Spleen (tissue), 11 donors: ENCODE measurements around the gene PARD3. TPM values are rescaled to one million over a fixed set of nuclear protein-coding genes. Genes with fewer than 3 reads are reported as not detected.

ENCODE experiments used
- DNase-seq: peaks from one replicate; pipeline ENCODE4 v3.0.0-alpha.2; 2020
- H3K27ac ChIP-seq, 8 donors: fragments of 200-600 bp; sonication (generic) in 7 of 8; 1 replicate in 4 of 8; 2 replicates in 4 of 8; pipeline versions ENCODE4 v1.5.0 to v1.8.0; 2016 to 2021; ENCODE audit warnings: inconsistent platforms in 4 of 8, mild to moderate bottlenecking in 4 of 8, moderate library complexity in 1 of 8
- H3K27me3 ChIP-seq, 7 donors: fragments of 200-600 bp; sonication (generic) in 6 of 7; replicated peaks in 1 of 7; 1 replicate in 4 of 7; 2 replicates in 3 of 7; pipeline versions ENCODE4 v1.5.0 to v1.8.0; 2016 to 2021; ENCODE audit warnings: inconsistent platforms in 3 of 7, mild to moderate bottlenecking in 1 of 7
- H3K36me3 ChIP-seq, 6 donors: fragments of 200-600 bp; sonication (generic) in 5 of 6; 1 replicate in 4 of 6; 2 replicates in 2 of 6; pipeline versions ENCODE4 v1.5.0 to v1.8.0; 2016 to 2021; ENCODE audit warnings: inconsistent platforms in 2 of 6
- H3K4me1 ChIP-seq, 6 donors: fragments of 200-600 bp; sonication (generic) in 5 of 6; 1 replicate in 3 of 6; 2 replicates in 3 of 6; pipeline versions ENCODE4 v1.5.0 to v1.8.0; 2016 to 2021; ENCODE audit warnings: inconsistent platforms in 3 of 6
- H3K4me3 ChIP-seq, 8 donors: fragments of 200-600 bp; sonication (generic) in 7 of 8; 1 replicate in 4 of 8; 2 replicates in 4 of 8; pipeline versions ENCODE4 v1.5.0 to v1.8.0; 2016 to 2021; ENCODE audit warnings: inconsistent platforms in 4 of 8, mild to moderate bottlenecking in 4 of 8, moderate library complexity in 2 of 8
- H3K9me3 ChIP-seq, 8 donors: fragments of 200-600 bp; sonication (generic) in 7 of 8; 1 replicate in 4 of 8; 2 replicates in 4 of 8; pipeline versions ENCODE4 v1.5.0 to v1.8.0; 2016 to 2021; ENCODE audit warnings: inconsistent platforms in 4 of 8
- CTCF ChIP-seq, 11 experiments: fragments of 200-600 bp in 7 of 11; fragments of 450-650 bp in 4 of 11; sonication (generic) in 4 of 11; IDR thresholded peaks in 8 of 11; conservative IDR thresholded peaks in 3 of 11; 1 replicate in 7 of 11; 2 replicates in 4 of 11; pipeline versions ENCODE4 v1.4.0 to v1.8.0; 2016 to 2021; ENCODE audit warnings: antibody characterized with exemption in 11 of 11, inconsistent platforms in 4 of 11, mild to moderate bottlenecking in 1 of 11
- POLR2A ChIP-seq, 3 donors: fragments of 450-650 bp; IDR thresholded peaks; one replicate each; pipeline ENCODE4 v1.5.1; 2017; ENCODE audit warnings: antibody characterized with exemption in 3 of 3, mild to moderate bottlenecking in 1 of 3
- POLR2AphosphoS5 ChIP-seq, 3 donors: sonication (generic); formaldehyde crosslinking; IDR thresholded peaks; one replicate each; pipeline ENCODE4 v1.5.1; 2017; ENCODE audit warnings: antibody characterized with exemption in 3 of 3
- WGBS, 5 donors: extraction: QIAGEN DNeasy Blood & Tissue Kit in 3 of 5; methylation state at CpG; one replicate each; pipeline versions ENCODE4 v1.1.5 to v1.1.7; 2013 to 2018; 5-methylcytosine and 5-hydroxymethylcytosine counted together
- intact Hi-C: fragments of 100-400 bp; cut with DNase I; formaldehyde crosslinking; loops from one replicate; pipeline ENCODE4 v1.15.0; 2023; ENCODE audit warnings: low total_unique reads
- polyA plus RNA-seq, 3 donors: library from polyadenylated mRNA; stranded (reverse); fragments of 200-250 nt; gene quantifications; one replicate each; pipeline ENCODE4 v1.2.1, GENCODE V29; 2013
- total RNA-seq, 7 donors: library from RNA; depleted of rRNA in 3 of 7; stranded (reverse); fragments of >200 nt in 3 of 7; fragmentation: NEBNext Ultra II Directional in 4 of 7; extraction: Animal tissue kit (Norgen Biotek cat#: 25700) in 4 of 7; gene quantifications; one replicate each; pipeline versions ENCODE4 v1.1.0 to v1.2.1, GENCODE V29; 2016 to 2021
- donor health status: healthy with polysubstance abuse.
- donor health status: DM: no; HTN: no; CAD: no; lungs with moderate emphysema.
- donor health status: DM: no; HTN: no; CAD: no.
- donor health status: Bipolar disorder and iron deficiency.
- donor health status: healthy.
- donor health status: DM: no; HTN: no; CAD: no.
- donor health status: DM: yes; HTN: yes; CAD: no.

The PARD3 gene
- total and polyA plus RNA-seq, 10 donors, result 2.8 to 18.9 (median 10.8) TPM

- WGBS, 5 donors, result 75 to 86% (median 81%) methylated on average over 4 of the region's 4 CpGs
- no peak for TF ChIP-seq POLR2AphosphoS5 (IDR thresholded peaks at IDR 0.05)
- no peak for TF ChIP-seq POLR2A (IDR thresholded peaks at IDR 0.05)
- no peak for TF ChIP-seq CTCF (IDR thresholded peaks at IDR 0.05 in 8 of 11, conservative IDR thresholded peaks at IDR 0.05 in 3 of 11)
- DNase-seq, result no peak
- no peak overlapping the region for H3K27ac ChIP-seq
- H3K9me3 ChIP-seq, result no peaks in the 10 kb centered on the region
- H3K36me3 ChIP-seq, result no peaks in the 10 kb centered on the region
- no peak overlapping the region for H3K4me3 ChIP-seq
- no peaks in the 10 kb centered on the region for H3K4me1 ChIP-seq
- H3K27me3 ChIP-seq, result peaks cover 0 to 4% (median 0%) of the 10 kb centered on the region in 7 donors
- intact Hi-C loops, result no loop called here
These were observed 82.2 kb downstream of the PARD3 start for GRCh38 chr10:34732926-34733325.

- 70 to 88% (median 80%) methylated on average over 7 of the region's 7 CpGs for WGBS, 5 donors
- Histone ChIP-seq H3K36me3 (no peaks in the 10 kb centered on the region), H3K27ac (no peak overlapping the region), H3K9me3 (no peaks in the 10 kb centered on the region), H3K27me3 (no peaks in the 10 kb centered on the region), H3K4me3 (no peak overlapping the region), H3K4me1 (no peaks in the 10 kb centered on the region)
- intact Hi-C loops, result no loop called here
- DNase-seq, result no peak
- TF ChIP-seq POLR2AphosphoS5 (IDR thresholded peaks at IDR 0.05) (no peak), POLR2A (IDR thresholded peaks at IDR 0.05) (no peak), CTCF (IDR thresholded peaks at IDR 0.05 in 8 of 11, conservative IDR thresholded peaks at IDR 0.05 in 3 of 11) (no peak)
These were observed 83.0 kb downstream of the PARD3 start for GRCh38 chr10:34731885-34732701.

- 81 to 89% (median 85%) methylated on average over 2 of the region's 2 CpGs for WGBS, 5 donors
These were observed 83.9 kb downstream of the PARD3 start for GRCh38 chr10:34731213-34731612.

More at GRCh38 chr10:34731213-34731612, 83.9 kb downstream of the PARD3 start:
- no peaks in the 10 kb centered on the region for H3K9me3 ChIP-seq
- H3K4me3 ChIP-seq, result no peak overlapping the region
- H3K27ac ChIP-seq, result no peak overlapping the region
- no peaks in the 10 kb centered on the region for H3K27me3 ChIP-seq
- intact Hi-C loops, result no loop called here
- no peaks in the 10 kb centered on the region for H3K36me3 ChIP-seq
- H3K4me1 ChIP-seq, result no peaks in the 10 kb centered on the region
- no peak for DNase-seq
- no peak for TF ChIP-seq CTCF (IDR thresholded peaks at IDR 0.05 in 8 of 11, conservative IDR thresholded peaks at IDR 0.05 in 3 of 11)
- no peak for TF ChIP-seq POLR2A (IDR thresholded peaks at IDR 0.05)
- no peak for TF ChIP-seq POLR2AphosphoS5 (IDR thresholded peaks at IDR 0.05)
